Panc1 (cell line): ENCODE measurements around the gene CACNA2D3. TPM values are rescaled to one million over a fixed set of nuclear protein-coding genes. Genes with fewer than 3 reads are reported as not detected.

Experiments used
- ATAC-seq: fragments of 200-7000 bp; cut with Tn5 transposase; 2 replicates; pipeline ENCODE4 v1.9.1; 2020; ENCODE audit warnings: mild to moderate bottlenecking, moderate library complexity
- BruUV-seq: library from RNA; stranded (reverse); fragments of 400-500 nt; replicated peaks from 2 replicates; lab custom pipeline; 2021; lab: Mats Ljungman, UMichigan
- CTCF ChIA-PET: fragments of 300-600 bp; sonication (Branson Sonifier 250); formaldehyde crosslinking; loops from one replicate; lab custom pipeline; 2022; ENCODE audit warnings: antibody characterized with exemption; lab: Charles Lee
- POLR2A ChIA-PET: fragments of 300-600 bp; sonication (Branson Sonifier 250); formaldehyde crosslinking; loops from one replicate; lab custom pipeline; 2022; ENCODE audit warnings: antibody characterized with exemption; lab: Charles Lee
- DNase-seq: peaks from one replicate; pipeline ENCODE4 v3.0.0-alpha.2; 2010; ENCODE audit warnings: low read depth, low spot score
- H3K27ac ChIP-seq: 2 replicates; pipeline ENCODE4 v1.5.1; 2011; ENCODE audit warnings: mild to moderate bottlenecking, low read length, inconsistent platforms
- H3K27me3 ChIP-seq: fragments of 200-500 bp; sonication (Bioruptor generic); 2 replicates; pipeline ENCODE4 v1.6.0; 2014; ENCODE audit warnings: low read length, inconsistent platforms; ENCODE audit not compliant: control insufficient read depth, insufficient read depth
- H3K36me3 ChIP-seq: fragments of 200-500 bp; sonication (Bioruptor generic); 2 replicates; pipeline ENCODE4 v1.5.1; 2014; ENCODE audit warnings: inconsistent platforms, mild to moderate bottlenecking, low read length, moderate library complexity; ENCODE audit not compliant: control insufficient read depth, insufficient read depth
- H3K4me1 ChIP-seq: 2 replicates; pipeline ENCODE4 v1.5.1; 2011; ENCODE audit warnings: inconsistent platforms, mild to moderate bottlenecking, low read length, moderate library complexity; ENCODE audit not compliant: control insufficient read depth, insufficient read depth
- H3K4me3 ChIP-seq, 2 experiments: 2 replicates each; pipeline ENCODE4 v1.5.1; 2011 to 2012; ENCODE audit warnings: low read depth in 2 of 2, low read length in 2 of 2, mild to moderate bottlenecking in 2 of 2, inconsistent platforms in 1 of 2, moderate library complexity in 1 of 2
- H3K9me3 ChIP-seq: fragments of 200-500 bp; sonication (Bioruptor generic); 2 replicates; pipeline ENCODE4 v1.5.1; 2014; ENCODE audit warnings: low read depth, mild to moderate bottlenecking, inconsistent platforms, low read length, moderate library complexity; ENCODE audit not compliant: control insufficient read depth, insufficient read depth
- CTCF ChIP-seq: fragments of 450-650 bp; IDR thresholded peaks from 2 replicates; pipeline ENCODE4 v1.5.1; 2017; ENCODE audit warnings: mild to moderate bottlenecking
- POLR2AphosphoS5 ChIP-seq: IDR thresholded peaks from 2 replicates; pipeline ENCODE4 v1.6.1; 2012; ENCODE audit warnings: mild to moderate bottlenecking, low read depth, low read length, moderate library complexity
- REST ChIP-seq, 2 experiments: IDR thresholded peaks; 2 replicates each; pipeline ENCODE4 v1.6.1; 2011 to 2012; ENCODE audit warnings: low read depth in 2 of 2, control low read depth in 1 of 2, low read length in 1 of 2, mild to moderate bottlenecking in 1 of 2, moderate library complexity in 1 of 2; ENCODE audit not compliant: insufficient read depth in 1 of 2
- SIN3A ChIP-seq: IDR thresholded peaks from 2 replicates; pipeline ENCODE4 v1.6.1; 2012; ENCODE audit warnings: low read depth, mild to moderate bottlenecking, low read length, moderate library complexity, borderline replicate concordance; ENCODE audit not compliant: insufficient read depth
- TCF7L2 ChIP-seq: IDR thresholded peaks from 2 replicates; pipeline ENCODE4 v1.6.1; 2011; ENCODE audit warnings: mild to moderate bottlenecking, low read depth, low read length, inconsistent platforms
- in situ Hi-C: cut with HindIII; loops from 2 replicates; pipeline ENCODE4 v1.10.0; 2016; ENCODE audit warnings: low sequenced_read_pairs, low pct_unique_long_range_greater_than_20kb
- intact Hi-C: fragments of 100-400 bp; cut with micrococcal nuclease; formaldehyde crosslinking; loops from one replicate; pipeline ENCODE4 v1.10.0; 2022; ENCODE audit not compliant: unreplicated experiment
- total RNA-seq: library from RNA; stranded (reverse); gene quantifications from one replicate; pipeline ENCODE4 v1.2.1, GENCODE V29; 2021; ENCODE audit not compliant: unreplicated experiment

The CACNA2D3 gene
- total RNA-seq, 1 experiment from 2014 or later, result 0.41 TPM

GRCh38 chr3:54527521-54527920, 405.2 kb downstream of the CACNA2D3 start:
- TF ChIP-seq CTCF (no peak), REST (IDR thresholded peaks at IDR 0.05; ENCODE audit: insufficient read depth in 1 of 2, low read depth in 2 of 2, low read length in 1 of 2) (no peak), SIN3A (no peak), POLR2AphosphoS5 (no peak), TCF7L2 (no peak)
- no peaks in the 10 kb centered on the region for H3K36me3 ChIP-seq
- H3K4me3 ChIP-seq, result no peak overlapping the region
- H3K27ac ChIP-seq, result no peak overlapping the region
- intact Hi-C loops, result no loop called here
- H3K27me3 ChIP-seq, result no peaks in the 10 kb centered on the region
- H3K9me3 ChIP-seq, result no peaks in the 10 kb centered on the region
- in situ Hi-C loops, result no loop called here
- no peak for ATAC-seq
- H3K4me1 ChIP-seq, result no peaks in the 10 kb centered on the region
- ChIA-PET POLR2A (no interaction called here), CTCF (no interaction called here)
- DNase-seq, result no peak
- no TSS peak for BruUV-seq

DNA sequence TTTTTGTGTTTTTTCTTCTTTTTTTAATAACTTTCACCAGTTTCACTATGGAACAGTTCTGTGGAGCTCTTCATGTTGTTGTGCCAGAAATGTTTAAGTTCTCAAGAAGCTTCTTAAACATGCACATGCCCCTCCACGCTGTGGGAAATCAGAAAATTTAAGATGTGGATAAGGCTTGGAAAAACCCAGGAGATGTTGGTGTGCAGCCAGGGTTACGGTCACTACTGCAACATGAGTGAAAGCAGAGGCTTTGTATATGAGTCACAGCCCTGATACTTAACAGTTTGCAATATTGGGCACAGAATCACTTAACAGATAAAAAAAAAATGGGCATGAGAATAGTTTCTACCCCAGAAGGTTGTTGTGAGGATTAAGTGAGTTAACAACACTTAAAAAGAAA, 405.6 kb downstream of the CACNA2D3 start:
- BruUV-seq, result no TSS peak
- POLR2A ChIA-PET, result no interaction called here
- Histone ChIP-seq H3K9me3 (no peaks in the 10 kb centered on the region), H3K4me1 (no peaks in the 10 kb centered on the region), H3K4me3 (no peak overlapping the region), H3K27me3 (no peaks in the 10 kb centered on the region), H3K36me3 (no peaks in the 10 kb centered on the region), H3K27ac (no peak overlapping the region)
- no peak for ATAC-seq
- intact Hi-C loops (no loop called here), in situ Hi-C loops (no loop called here)
- CTCF ChIA-PET, result no interaction called here
- no peak for DNase-seq
- TF ChIP-seq CTCF (no peak), SIN3A (no peak), POLR2AphosphoS5 (no peak), TCF7L2 (no peak), REST (IDR thresholded peaks at IDR 0.05; ENCODE audit: insufficient read depth in 1 of 2, low read depth in 2 of 2, low read length in 1 of 2) (no peak)
